T-helper 1 cell treated with Interleukin-12 subunit alpha and Interleukin-12 subunit beta and Interleukin-4 antibody, amounts not matched to agents 30 μg/mL and 1 μg/mL, for 36 hours (primary cell): ENCODE data around the gene MRPL54.

ENCODE experiments used
- H3K27ac Mint-ChIP-seq: one replicate; pipeline ENCODE4 v1.8.0; 2021; ENCODE audit warnings: mild to moderate bottlenecking, mixed read lengths
- H3K27me3 Mint-ChIP-seq: one replicate; pipeline ENCODE4 v1.8.0; 2021; ENCODE audit warnings: low read depth, mixed read lengths
- H3K36me3 Mint-ChIP-seq: one replicate; pipeline ENCODE4 v1.8.0; 2021; ENCODE audit warnings: low read depth, mixed read lengths
- H3K4me1 Mint-ChIP-seq: one replicate; pipeline ENCODE4 v1.8.0; 2021; ENCODE audit warnings: low read depth, mixed read lengths
- H3K4me3 Mint-ChIP-seq: one replicate; pipeline ENCODE4 v1.8.0; 2021; ENCODE audit warnings: mild to moderate bottlenecking, moderate library complexity, mixed read lengths
- H3K9me3 Mint-ChIP-seq: one replicate; pipeline ENCODE4 v1.8.0; 2021; ENCODE audit warnings: mixed read lengths

The MRPL54 gene

GRCh38 chr19:3800996-3801395, 38.5 kb downstream of the MRPL54 start:
- Mint-ChIP-seq H3K9me3 (peaks cover 14% of the 10 kb centered on the region), H3K4me1 (peaks cover 10% of the 10 kb centered on the region), H3K27me3 (peaks cover 4% of the 10 kb centered on the region), H3K27ac (no peak overlapping the region), H3K4me3 (peak overlapping the region; percentile 36), H3K36me3 (peaks cover 9% of the 10 kb centered on the region)

GRCh38 chr19:3801412-3802096, 39.1 kb downstream of the MRPL54 start:
- peaks cover 9% of the 10 kb centered on the region for H3K9me3 Mint-ChIP-seq
- peaks cover 4% of the 10 kb centered on the region for H3K27me3 Mint-ChIP-seq
- H3K4me3 Mint-ChIP-seq, result peak overlapping the region; percentile 36
- H3K4me1 Mint-ChIP-seq, result peaks cover 10% of the 10 kb centered on the region
- H3K27ac Mint-ChIP-seq, result peak overlapping the region; percentile 27
- H3K36me3 Mint-ChIP-seq, result peaks cover 7% of the 10 kb centered on the region

- Mint-ChIP-seq H3K4me1 (peaks cover 7% of the 10 kb centered on the region), H3K27ac (no peak overlapping the region), H3K36me3 (no peaks in the 10 kb centered on the region), H3K9me3 (peaks cover 4% of the 10 kb centered on the region), H3K27me3 (peaks cover 4% of the 10 kb centered on the region), H3K4me3 (no peak overlapping the region)
Measured at GRCh38 chr19:3803114-3803888, 40.8 kb downstream of the MRPL54 start.

GRCh38 chr19:3803986-3804385, 41.5 kb downstream of the MRPL54 start:
- Mint-ChIP-seq H3K36me3 (no peaks in the 10 kb centered on the region), H3K27ac (no peak overlapping the region), H3K4me3 (no peak overlapping the region), H3K27me3 (peaks cover 4% of the 10 kb centered on the region), H3K4me1 (peaks cover 7% of the 10 kb centered on the region), H3K9me3 (peaks cover 4% of the 10 kb centered on the region)

GRCh38 chr19:3804429-3804828, 41.9 kb downstream of the MRPL54 start:
- peaks cover 4% of the 10 kb centered on the region for H3K4me1 Mint-ChIP-seq
- no peak overlapping the region for H3K4me3 Mint-ChIP-seq
- peaks cover 4% of the 10 kb centered on the region for H3K9me3 Mint-ChIP-seq
- H3K27ac Mint-ChIP-seq, result no peak overlapping the region
- no peaks in the 10 kb centered on the region for H3K36me3 Mint-ChIP-seq
- H3K27me3 Mint-ChIP-seq, result peaks cover 4% of the 10 kb centered on the region

GRCh38 chr19:3805859-3806258, 43.4 kb downstream of the MRPL54 start:
- Mint-ChIP-seq H3K4me3 (no peak overlapping the region), H3K36me3 (no peaks in the 10 kb centered on the region), H3K4me1 (peaks cover 2% of the 10 kb centered on the region), H3K27me3 (no peaks in the 10 kb centered on the region), H3K9me3 (peaks cover 4% of the 10 kb centered on the region), H3K27ac (no peak overlapping the region)

GRCh38 chr19:3807131-3807480, 44.6 kb downstream of the MRPL54 start:
- H3K36me3 Mint-ChIP-seq, result no peaks in the 10 kb centered on the region
- H3K27ac Mint-ChIP-seq, result no peak overlapping the region
- H3K9me3 Mint-ChIP-seq, result peaks cover 4% of the 10 kb centered on the region
- H3K27me3 Mint-ChIP-seq, result no peaks in the 10 kb centered on the region
- peaks cover under 1% of the 10 kb centered on the region for H3K4me1 Mint-ChIP-seq
- H3K4me3 Mint-ChIP-seq, result no peak overlapping the region

GRCh38 chr19:3807574-3808354, 45.3 kb downstream of the MRPL54 start:
- Mint-ChIP-seq H3K27ac (no peak overlapping the region), H3K36me3 (peaks cover 2% of the 10 kb centered on the region), H3K4me1 (peaks cover 7% of the 10 kb centered on the region), H3K9me3 (peaks cover 4% of the 10 kb centered on the region), H3K4me3 (no peak overlapping the region), H3K27me3 (no peaks in the 10 kb centered on the region)

GRCh38 chr19:3808420-3809143, 46.1 kb downstream of the MRPL54 start:
- Mint-ChIP-seq H3K4me1 (peaks cover 11% of the 10 kb centered on the region), H3K4me3 (no peak overlapping the region), H3K27me3 (no peaks in the 10 kb centered on the region), H3K36me3 (peaks cover 2% of the 10 kb centered on the region), H3K27ac (no peak overlapping the region), H3K9me3 (peaks cover 4% of the 10 kb centered on the region)

- Mint-ChIP-seq H3K4me1 (peaks cover 21% of the 10 kb centered on the region), H3K27ac (peak overlapping the region; percentile 55), H3K36me3 (peaks cover 2% of the 10 kb centered on the region), H3K27me3 (no peaks in the 10 kb centered on the region), H3K9me3 (peaks cover 4% of the 10 kb centered on the region), H3K4me3 (no peak overlapping the region)
Measured at GRCh38 chr19:3809881-3810707, 47.6 kb downstream of the MRPL54 start.

- Mint-ChIP-seq H3K9me3 (peaks cover 4% of the 10 kb centered on the region), H3K36me3 (peaks cover 2% of the 10 kb centered on the region), H3K4me3 (no peak overlapping the region), H3K27ac (no peak overlapping the region), H3K27me3 (no peaks in the 10 kb centered on the region), H3K4me1 (peaks cover 21% of the 10 kb centered on the region)
Measured at GRCh38 chr19:3810708-3811355, 48.4 kb downstream of the MRPL54 start.

GRCh38 chr19:3813473-3814392, 51.3 kb downstream of the MRPL54 start:
- Mint-ChIP-seq H3K27ac (peak overlapping the region; percentile 78), H3K27me3 (no peaks in the 10 kb centered on the region), H3K9me3 (no peaks in the 10 kb centered on the region), H3K4me3 (no peak overlapping the region), H3K4me1 (peaks cover 30% of the 10 kb centered on the region), H3K36me3 (peaks cover 2% of the 10 kb centered on the region)
